Fibroblast of the aortic adventitia (primary cell): ENCODE results near the gene CCM2. TPM values are rescaled to one million over a fixed set of nuclear protein-coding genes. Genes with fewer than 3 reads are reported as not detected.
A peak's percentile ranks its signal among the peaks of the same experiment; 100 is the strongest.
"Not testable (repeated sequence)": the region's sequence is repeated elsewhere in the genome, so short reads cannot be mapped to it uniquely, and the experiment has no call there.

ENCODE experiments used
- DNase-seq: peaks from one replicate; pipeline ENCODE4 v3.0.0-alpha.2; 2010; ENCODE audit warnings: low read depth
- H3K4me3 ChIP-seq: 2 replicates; pipeline ENCODE4 v1.5.1; 2011; ENCODE audit warnings: low read depth, mild to moderate bottlenecking, control low read depth, low read length, moderate library complexity
- CTCF ChIP-seq: IDR thresholded peaks from 2 replicates; pipeline ENCODE4 v1.5.1; 2011; ENCODE audit warnings: mild to moderate bottlenecking, low read length, control low read depth, inconsistent platforms; ENCODE audit not compliant: insufficient read depth
- total RNA-seq: library from RNA; depleted of rRNA; stranded (reverse); fragments of >200 nt; gene quantifications from 2 replicates; pipeline ENCODE4 v1.2.3, GENCODE V29; 2012; ENCODE audit warnings: low replicate concordance

Gene CCM2
- total RNA-seq, 1 donor: 42.9 TPM

- DNase-seq: no peak
- TF ChIP-seq CTCF: no peak
- no peak overlapping the region for H3K4me3 ChIP-seq
These were observed 108.9 kb downstream of the CCM2 start for GRCh38 chr7:45108863-45109262.

- peak within 1 kb of the TSS; percentile 92 for H3K4me3 ChIP-seq
- peak; percentile 89 for DNase-seq
- TF ChIP-seq CTCF: peak; percentile 26
These were observed 111.6 kb downstream of the CCM2 start, which contains the start of gene TBRG4 for GRCh38 chr7:45111298-45112223. Gene TBRG4, minus strand, starts transcription at chr7:45111697. Its CDS starts 2,460 bp downstream, at chr7:45109237.

GRCh38 chr7:45112648-45113047, 112.6 kb downstream of the CCM2 start:
- no peak for TF ChIP-seq CTCF
- H3K4me3 ChIP-seq: no peak overlapping the region
- DNase-seq: peak; percentile 49

GRCh38 chr7:45114257-45114656, 114.3 kb downstream of the CCM2 start:
- not testable (repeated sequence) for DNase-seq, H3K4me3 ChIP-seq

- H3K4me3 ChIP-seq: no peak overlapping the region
- no peak for TF ChIP-seq CTCF
- no peak for DNase-seq
These were observed 114.9 kb downstream of the CCM2 start for GRCh38 chr7:45114926-45115325.

GRCh38 chr7:45116048-45116447, 116.0 kb downstream of the CCM2 start:
- no peak for TF ChIP-seq CTCF
- no peak overlapping the region for H3K4me3 ChIP-seq
- no peak for DNase-seq

GRCh38 chr7:45117582-45117981, 117.6 kb downstream of the CCM2 start:
- DNase-seq: no peak
- no peak overlapping the region for H3K4me3 ChIP-seq
- TF ChIP-seq CTCF: no peak
